OCI-LY7 (cell line): ENCODE measurements around the gene KAT6B. TPM values are rescaled to one million over a fixed set of nuclear protein-coding genes. Genes with fewer than 3 reads are reported as not detected.

Source experiments
- BruUV-seq: library from RNA; stranded (reverse); fragments of 400-500 nt; replicated peaks from 2 replicates; lab custom pipeline; 2021; lab: Mats Ljungman, UMichigan
- CTCF ChIA-PET: fragments of 300-600 bp; sonication (Branson Sonifier 250); formaldehyde crosslinking; loops from one replicate; lab custom pipeline; 2022; ENCODE audit warnings: antibody characterized with exemption; ENCODE audit not compliant: unreplicated experiment; lab: Charles Lee
- POLR2A ChIA-PET: fragments of 300-600 bp; sonication (Branson Sonifier 250); formaldehyde crosslinking; loops from one replicate; lab custom pipeline; 2022; ENCODE audit warnings: antibody characterized with exemption; lab: Charles Lee
- DNase-seq: peaks from one replicate; pipeline ENCODE4 v3.0.0-alpha.2; 2015; ENCODE audit warnings: low spot score
- H2AFZ ChIP-seq: fragments of 200-600 bp; sonication (generic), shearing (Covaris generic); 2 replicates; pipeline ENCODE4 v1.6.1; 2014; ENCODE audit warnings: mild to moderate bottlenecking, antibody characterized with exemption, low read length, moderate library complexity
- H3K27ac ChIP-seq: fragments of 200-600 bp; sonication (generic); 2 replicates; pipeline ENCODE4 v1.5.1; 2014; ENCODE audit warnings: mixed run types, low read depth, mild to moderate bottlenecking, moderate library complexity, low read length, inconsistent platforms; ENCODE audit not compliant: poor library complexity, severe bottlenecking
- H3K36me3 ChIP-seq: fragments of 200-600 bp; sonication (generic); 2 replicates; pipeline ENCODE4 v1.6.1; 2014; ENCODE audit warnings: mild to moderate bottlenecking, antibody characterized with exemption, low read length, moderate library complexity, mixed read lengths; ENCODE audit not compliant: insufficient read depth
- H3K4me1 ChIP-seq: fragments of 200-600 bp; sonication (generic); 2 replicates; pipeline ENCODE4 v1.5.1; 2014; ENCODE audit warnings: mild to moderate bottlenecking, low read length; ENCODE audit not compliant: insufficient read depth, poor library complexity, severe bottlenecking
- H3K4me2 ChIP-seq: fragments of 200-600 bp; sonication (generic); 2 replicates; pipeline ENCODE4 v1.6.1; 2014; ENCODE audit warnings: mild to moderate bottlenecking, low read length
- H3K4me3 ChIP-seq: fragments of 200-600 bp; sonication (generic); 2 replicates; pipeline ENCODE4 v1.5.1; 2014; ENCODE audit warnings: mild to moderate bottlenecking, low read depth, low read length; ENCODE audit not compliant: poor library complexity, severe bottlenecking
- H3K79me2 ChIP-seq: fragments of 200-600 bp; sonication (generic); 2 replicates; pipeline ENCODE4 v1.6.1; 2016; ENCODE audit warnings: low read depth, mild to moderate bottlenecking, low read length, moderate library complexity, mixed read lengths; ENCODE audit not compliant: insufficient read depth
- H3K9me2 ChIP-seq: fragments of 200-600 bp; sonication (generic); 2 replicates; pipeline ENCODE4 v1.6.1; 2016; ENCODE audit warnings: mild to moderate bottlenecking, low read length, mixed read lengths; ENCODE audit not compliant: insufficient read depth
- H3K9me3 ChIP-seq: fragments of 200-600 bp; sonication (generic); 2 replicates; pipeline ENCODE4 v1.6.1; 2014; ENCODE audit warnings: mild to moderate bottlenecking, mixed run types, low read length, mixed read lengths
- H4K20me1 ChIP-seq: fragments of 200-600 bp; sonication (generic); 2 replicates; pipeline ENCODE4 v1.6.1; 2014; ENCODE audit warnings: mild to moderate bottlenecking, antibody characterized with exemption, low read length, moderate library complexity, mixed read lengths; ENCODE audit not compliant: insufficient read depth
- EZH2phosphoT487 ChIP-seq: fragments of 200-600 bp; sonication (generic); IDR thresholded peaks from 2 replicates; pipeline ENCODE4 v1.6.1; 2018; ENCODE audit warnings: low read depth, borderline replicate concordance, mild to moderate bottlenecking, mixed run types, antibody characterized with exemption, low read length, moderate library complexity, mixed read lengths
- intact Hi-C: fragments of 100-400 bp; cut with micrococcal nuclease; formaldehyde crosslinking; loops from one replicate; pipeline ENCODE4 v1.10.0; 2022; ENCODE audit not compliant: unreplicated experiment
- total RNA-seq, 2 experiments: library from RNA; depleted of rRNA in 1 of 2; stranded (reverse); fragments of >200 nt in 1 of 2; shearing (Covaris generic) in 1 of 2; gene quantifications; 2 replicates each; pipeline ENCODE4 v1.2.3, GENCODE V29; 2014 to 2022
- TF ChIP-seq, protein P1 (sequence below): fragments of 200-600 bp; sonication (generic); conservative IDR thresholded peaks from 2 replicates; pipeline ENCODE4 v1.5.1; 2014; ENCODE audit warnings: mild to moderate bottlenecking, antibody characterized with exemption, low read length, moderate library complexity, mixed read lengths

Gene KAT6B
- total RNA-seq, 2 experiments from 2014 or later = 20.8 to 40.8 TPM

DNA sequence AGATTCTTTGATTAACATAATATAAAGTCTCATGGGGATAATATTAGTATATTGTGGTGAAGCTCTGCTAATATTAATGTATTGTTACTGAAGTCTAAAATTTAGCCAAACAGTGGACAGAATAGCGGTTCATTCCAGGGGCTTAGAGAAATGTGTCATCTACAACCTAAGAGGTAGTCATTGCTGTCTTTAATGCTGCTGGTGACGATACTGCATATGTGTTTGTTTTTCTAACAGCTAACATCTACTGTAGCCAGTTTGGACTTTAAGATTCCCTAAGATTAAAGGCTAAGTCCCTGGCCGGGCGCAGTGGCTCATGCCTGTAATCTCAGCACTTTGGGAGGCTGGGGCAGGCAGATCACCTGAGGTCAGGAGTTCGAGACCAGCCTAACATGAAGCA, 183.0 kb downstream of the KAT6B start:
- POLR2A ChIA-PET = interaction anchor here (1.1 kb wide), 1 partner anchor 8 kb away, joined by 3 read pairs; no protein-coding TSS in a partner anchor
- TF ChIP-seq, protein P1, sequence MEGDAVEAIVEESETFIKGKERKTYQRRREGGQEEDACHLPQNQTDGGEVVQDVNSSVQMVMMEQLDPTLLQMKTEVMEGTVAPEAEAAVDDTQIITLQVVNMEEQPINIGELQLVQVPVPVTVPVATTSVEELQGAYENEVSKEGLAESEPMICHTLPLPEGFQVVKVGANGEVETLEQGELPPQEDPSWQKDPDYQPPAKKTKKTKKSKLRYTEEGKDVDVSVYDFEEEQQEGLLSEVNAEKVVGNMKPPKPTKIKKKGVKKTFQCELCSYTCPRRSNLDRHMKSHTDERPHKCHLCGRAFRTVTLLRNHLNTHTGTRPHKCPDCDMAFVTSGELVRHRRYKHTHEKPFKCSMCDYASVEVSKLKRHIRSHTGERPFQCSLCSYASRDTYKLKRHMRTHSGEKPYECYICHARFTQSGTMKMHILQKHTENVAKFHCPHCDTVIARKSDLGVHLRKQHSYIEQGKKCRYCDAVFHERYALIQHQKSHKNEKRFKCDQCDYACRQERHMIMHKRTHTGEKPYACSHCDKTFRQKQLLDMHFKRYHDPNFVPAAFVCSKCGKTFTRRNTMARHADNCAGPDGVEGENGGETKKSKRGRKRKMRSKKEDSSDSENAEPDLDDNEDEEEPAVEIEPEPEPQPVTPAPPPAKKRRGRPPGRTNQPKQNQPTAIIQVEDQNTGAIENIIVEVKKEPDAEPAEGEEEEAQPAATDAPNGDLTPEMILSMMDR = no peak
- no peak for TF ChIP-seq EZH2phosphoT487
- no peak overlapping the region for H3K27ac ChIP-seq

DNA sequence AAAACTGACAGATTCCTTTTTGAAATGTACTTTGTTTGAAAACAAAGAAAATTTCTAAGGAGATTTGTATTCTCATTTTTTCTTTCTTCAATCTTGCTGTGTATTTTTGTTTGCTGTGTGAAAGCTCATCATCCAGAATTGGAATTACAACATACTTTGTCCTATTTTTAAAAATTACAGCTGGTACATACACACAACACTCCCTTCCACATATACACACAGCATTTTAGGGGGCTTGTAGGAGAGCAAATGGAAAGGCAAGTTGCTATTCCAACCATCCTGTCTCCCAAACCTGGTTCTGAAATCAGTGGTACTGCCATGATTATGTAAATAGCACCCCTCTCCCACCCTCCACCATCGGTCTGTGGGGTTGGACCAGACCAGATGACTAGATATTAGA, 184.0 kb downstream of the KAT6B start:
- Histone ChIP-seq H3K9me3 (no peaks in the 10 kb centered on the region), H3K4me3 (no peak overlapping the region), H4K20me1 (no peaks in the 10 kb centered on the region), H3K79me2 (no peaks in the 10 kb centered on the region), H3K27ac (no peak overlapping the region), H3K36me3 (no peaks in the 10 kb centered on the region), H3K9me2 (no peaks in the 10 kb centered on the region), H3K4me1 (no peaks in the 10 kb centered on the region), H2AFZ (no peak overlapping the region), H3K4me2 (no peak overlapping the region)
- DNase-seq = no peak
- TF ChIP-seq, protein P1 = no peak
- TF ChIP-seq EZH2phosphoT487 = no peak
- BruUV-seq = no TSS peak
- POLR2A ChIA-PET = interaction anchor here (1.1 kb wide), 1 partner anchor 9 kb away, joined by 3 read pairs; no protein-coding TSS in a partner anchor
- intact Hi-C loops = loop anchor here (10.0 kb wide), 2 partner anchors 186 to 224 kb away; partner anchors contain the start of genes COMTD1 and KAT6B
- CTCF ChIA-PET = no interaction called here

More for the DNA sequence above, 183.0 kb downstream of the KAT6B start:
- Histone ChIP-seq H3K4me3 (no peak overlapping the region), H3K9me2 (no peaks in the 10 kb centered on the region), H3K79me2 (no peaks in the 10 kb centered on the region), H2AFZ (no peak overlapping the region), H3K36me3 (no peaks in the 10 kb centered on the region), H3K9me3 (no peaks in the 10 kb centered on the region), H4K20me1 (no peaks in the 10 kb centered on the region), H3K4me2 (no peak overlapping the region), H3K4me1 (no peaks in the 10 kb centered on the region)
- no peak for DNase-seq
- no TSS peak for BruUV-seq
- intact Hi-C loops = no loop called here
- CTCF ChIA-PET = no interaction called here

DNA sequence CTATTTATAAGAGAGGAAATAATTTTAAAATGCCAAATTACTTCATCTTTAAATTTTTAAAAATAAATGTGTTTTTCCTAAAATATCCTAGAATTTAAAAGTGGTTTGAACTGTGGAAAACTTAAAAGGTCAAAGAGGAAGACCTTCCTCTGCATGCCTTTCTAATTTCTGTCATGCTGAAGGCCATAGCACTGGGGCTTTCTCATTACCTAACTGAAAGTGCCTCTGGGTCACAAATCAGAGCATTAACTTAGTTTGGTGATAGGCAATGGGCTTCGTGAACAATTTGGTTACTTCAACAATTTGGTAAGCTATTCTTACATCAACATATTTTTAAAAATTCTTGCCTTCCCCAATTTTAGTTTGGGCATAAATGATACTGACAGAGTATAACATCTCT, 184.8 kb downstream of the KAT6B start:
- BruUV-seq = no TSS peak
- ChIA-PET CTCF (no interaction called here), POLR2A (interaction anchor here (0.6 kb wide), 1 partner anchor 317 kb away, joined by 3 read pairs; no protein-coding TSS in a partner anchor)
- Histone ChIP-seq H3K4me1 (no peaks in the 10 kb centered on the region), H3K4me3 (no peak overlapping the region), H3K27ac (no peak overlapping the region), H4K20me1 (no peaks in the 10 kb centered on the region), H3K36me3 (no peaks in the 10 kb centered on the region), H3K79me2 (no peaks in the 10 kb centered on the region), H3K9me3 (no peaks in the 10 kb centered on the region), H2AFZ (no peak overlapping the region), H3K9me2 (no peaks in the 10 kb centered on the region), H3K4me2 (no peak overlapping the region)
- intact Hi-C loops = loop anchor here (10.0 kb wide), 2 partner anchors 186 to 224 kb away; partner anchors contain the start of genes COMTD1 and KAT6B
- no peak for TF ChIP-seq EZH2phosphoT487
- TF ChIP-seq, protein P1 = no peak
- DNase-seq = no peak
